ENCODE data around the gene VPS13D.

DNA sequence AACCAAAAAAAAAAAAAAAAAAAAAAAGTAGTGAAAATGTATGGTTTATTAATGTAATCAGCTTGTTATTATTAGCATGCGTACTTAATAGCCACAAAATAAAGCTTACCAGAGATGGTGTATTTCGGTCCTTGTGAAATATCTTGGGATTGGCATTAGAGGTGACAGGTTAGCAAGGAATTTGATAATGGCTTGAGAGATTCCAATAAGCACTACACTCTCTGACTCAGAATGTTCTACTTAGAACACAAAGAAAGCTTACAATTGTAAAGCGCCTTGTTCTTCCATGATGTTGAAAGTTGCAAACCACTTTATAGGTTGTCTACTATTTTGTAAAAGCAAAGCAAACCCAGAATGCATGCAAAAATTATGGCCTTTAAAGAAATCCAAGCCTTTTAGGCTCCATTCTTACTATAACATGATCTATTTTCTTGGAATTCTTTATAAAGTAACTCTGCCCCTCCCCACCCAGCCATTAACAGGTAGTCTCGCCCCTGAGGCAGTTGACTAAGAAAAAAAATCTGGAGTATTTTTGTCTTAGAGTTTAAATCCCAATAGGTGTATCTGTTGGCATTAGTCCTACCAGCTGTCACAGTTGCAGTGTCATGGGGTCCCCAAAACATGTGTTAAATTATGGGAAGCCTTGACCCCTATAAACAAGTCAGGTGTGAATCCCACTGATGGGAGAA is 259.0 kb downstream of the VPS13D start:
- TF ChIP-seq, protein P1, sequence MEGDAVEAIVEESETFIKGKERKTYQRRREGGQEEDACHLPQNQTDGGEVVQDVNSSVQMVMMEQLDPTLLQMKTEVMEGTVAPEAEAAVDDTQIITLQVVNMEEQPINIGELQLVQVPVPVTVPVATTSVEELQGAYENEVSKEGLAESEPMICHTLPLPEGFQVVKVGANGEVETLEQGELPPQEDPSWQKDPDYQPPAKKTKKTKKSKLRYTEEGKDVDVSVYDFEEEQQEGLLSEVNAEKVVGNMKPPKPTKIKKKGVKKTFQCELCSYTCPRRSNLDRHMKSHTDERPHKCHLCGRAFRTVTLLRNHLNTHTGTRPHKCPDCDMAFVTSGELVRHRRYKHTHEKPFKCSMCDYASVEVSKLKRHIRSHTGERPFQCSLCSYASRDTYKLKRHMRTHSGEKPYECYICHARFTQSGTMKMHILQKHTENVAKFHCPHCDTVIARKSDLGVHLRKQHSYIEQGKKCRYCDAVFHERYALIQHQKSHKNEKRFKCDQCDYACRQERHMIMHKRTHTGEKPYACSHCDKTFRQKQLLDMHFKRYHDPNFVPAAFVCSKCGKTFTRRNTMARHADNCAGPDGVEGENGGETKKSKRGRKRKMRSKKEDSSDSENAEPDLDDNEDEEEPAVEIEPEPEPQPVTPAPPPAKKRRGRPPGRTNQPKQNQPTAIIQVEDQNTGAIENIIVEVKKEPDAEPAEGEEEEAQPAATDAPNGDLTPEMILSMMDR (IDR thresholded peaks at IDR 0.05), result no peak
- TF ChIP-seq POLR2A (IDR thresholded peaks at IDR 0.05), result no peak
